DOHH2 (cell line): ENCODE data around the gene BCKDHA.

Experiments
- H3F3A ChIP-seq: fragments of 200-600 bp; sonication (generic), shearing (Covaris generic); 2 replicates; pipeline ENCODE4 v1.6.0; 2016; ENCODE audit warnings: antibody characterized with exemption, mild to moderate bottlenecking; ENCODE audit not compliant: control insufficient read depth, insufficient read depth
- H3K27ac ChIP-seq: fragments of 200-600 bp; sonication (generic); 2 replicates; pipeline ENCODE4 v1.5.1; 2014; ENCODE audit warnings: low read depth, mild to moderate bottlenecking, low read length, moderate library complexity
- H3K27me3 ChIP-seq: fragments of 200-600 bp; sonication (generic); 2 replicates; pipeline ENCODE4 v1.6.1; 2014; ENCODE audit warnings: mild to moderate bottlenecking, low read length, mixed read lengths; ENCODE audit not compliant: control insufficient read depth
- H3K36me3 ChIP-seq: fragments of 200-600 bp; sonication (generic); 2 replicates; pipeline ENCODE4 v1.6.1; 2014; ENCODE audit warnings: mild to moderate bottlenecking, low read length, moderate library complexity, mixed read lengths; ENCODE audit not compliant: control insufficient read depth
- H3K4me1 ChIP-seq: fragments of 200-600 bp; sonication (generic); 2 replicates; pipeline ENCODE4 v1.6.1; 2014; ENCODE audit warnings: mild to moderate bottlenecking, low read length, mixed read lengths; ENCODE audit not compliant: control insufficient read depth
- H3K4me2 ChIP-seq: fragments of 200-600 bp; sonication (generic); 2 replicates; pipeline ENCODE4 v1.6.0; 2014; ENCODE audit warnings: mild to moderate bottlenecking, low read length, moderate library complexity
- H3K4me3 ChIP-seq: fragments of 200-600 bp; sonication (generic); 2 replicates; pipeline ENCODE4 v1.5.1; 2014; ENCODE audit warnings: mild to moderate bottlenecking, low read length, mixed read lengths
- H3K79me2 ChIP-seq: fragments of 200-600 bp; sonication (generic); 2 replicates; pipeline ENCODE4 v1.6.1; 2014; ENCODE audit warnings: mild to moderate bottlenecking, low read length, mixed read lengths; ENCODE audit not compliant: control insufficient read depth
- H3K9me2 ChIP-seq: fragments of 200-600 bp; sonication (generic); replicated peaks from 2 replicates; pipeline ENCODE4 v1.6.1; 2014; ENCODE audit warnings: mild to moderate bottlenecking, low read length, mixed read lengths; ENCODE audit not compliant: control insufficient read depth
- H3K9me3 ChIP-seq: fragments of 200-600 bp; sonication (generic); 2 replicates; pipeline ENCODE4 v1.6.1; 2014; ENCODE audit warnings: antibody characterized with exemption, low read length, mixed read lengths; ENCODE audit not compliant: control insufficient read depth, insufficient read depth
- H4K20me1 ChIP-seq: fragments of 200-600 bp; sonication (generic); 2 replicates; pipeline ENCODE4 v1.6.0; 2014; ENCODE audit warnings: low read depth, mild to moderate bottlenecking, antibody characterized with exemption, low read length, moderate library complexity; ENCODE audit not compliant: control insufficient read depth, insufficient read depth
- EZH2phosphoT487 ChIP-seq: fragments of 200-600 bp; sonication (generic); IDR thresholded peaks from 2 replicates; pipeline ENCODE4 v1.6.1; 2017; ENCODE audit warnings: borderline replicate concordance, mild to moderate bottlenecking, antibody characterized with exemption, low read length, moderate library complexity, mixed read lengths
- TF ChIP-seq, protein P1 (sequence below): fragments of 200-600 bp; sonication (generic); IDR thresholded peaks from one replicate; pipeline ENCODE4 v1.5.1; 2014; ENCODE audit warnings: antibody characterized with exemption, mild to moderate bottlenecking, low read depth, low read length; ENCODE audit not compliant: poor library complexity, severe bottlenecking

Gene BCKDHA

DNA sequence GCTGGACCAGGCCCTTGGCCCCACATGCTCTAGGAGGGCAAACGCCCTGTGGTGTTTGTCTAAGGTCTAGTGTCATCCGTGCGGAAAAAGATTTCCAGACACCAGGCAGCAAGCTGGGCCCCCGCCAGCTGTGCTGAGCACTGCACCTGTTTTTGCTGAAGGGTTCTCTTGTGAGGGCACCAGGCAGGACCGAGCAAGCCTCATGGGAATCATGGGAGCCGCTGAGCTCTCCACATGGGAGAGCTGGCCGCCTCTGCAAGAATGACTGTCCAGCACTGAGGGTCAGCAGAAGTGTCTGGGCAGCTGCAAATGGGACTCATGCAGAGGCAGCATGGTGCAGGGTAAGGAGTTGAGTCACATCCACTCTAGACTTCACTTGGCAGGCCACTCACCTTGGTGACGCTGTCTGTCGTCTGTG lies 17.5 kb downstream of the BCKDHA start:
- no peaks in the 10 kb centered on the region for H3K4me1 ChIP-seq
- H3F3A ChIP-seq = no peaks in the 10 kb centered on the region
- H3K27ac ChIP-seq = no peak overlapping the region
- H3K4me3 ChIP-seq = no peak overlapping the region
- no peaks in the 10 kb centered on the region for H3K79me2 ChIP-seq
- no peaks in the 10 kb centered on the region for H3K27me3 ChIP-seq
- no peaks in the 10 kb centered on the region for H3K9me2 ChIP-seq
- peaks cover 8% of the 10 kb centered on the region; the same call in 1 of the 2 replicates for H3K36me3 ChIP-seq
- no peaks in the 10 kb centered on the region for H4K20me1 ChIP-seq
- TF ChIP-seq, protein P1, sequence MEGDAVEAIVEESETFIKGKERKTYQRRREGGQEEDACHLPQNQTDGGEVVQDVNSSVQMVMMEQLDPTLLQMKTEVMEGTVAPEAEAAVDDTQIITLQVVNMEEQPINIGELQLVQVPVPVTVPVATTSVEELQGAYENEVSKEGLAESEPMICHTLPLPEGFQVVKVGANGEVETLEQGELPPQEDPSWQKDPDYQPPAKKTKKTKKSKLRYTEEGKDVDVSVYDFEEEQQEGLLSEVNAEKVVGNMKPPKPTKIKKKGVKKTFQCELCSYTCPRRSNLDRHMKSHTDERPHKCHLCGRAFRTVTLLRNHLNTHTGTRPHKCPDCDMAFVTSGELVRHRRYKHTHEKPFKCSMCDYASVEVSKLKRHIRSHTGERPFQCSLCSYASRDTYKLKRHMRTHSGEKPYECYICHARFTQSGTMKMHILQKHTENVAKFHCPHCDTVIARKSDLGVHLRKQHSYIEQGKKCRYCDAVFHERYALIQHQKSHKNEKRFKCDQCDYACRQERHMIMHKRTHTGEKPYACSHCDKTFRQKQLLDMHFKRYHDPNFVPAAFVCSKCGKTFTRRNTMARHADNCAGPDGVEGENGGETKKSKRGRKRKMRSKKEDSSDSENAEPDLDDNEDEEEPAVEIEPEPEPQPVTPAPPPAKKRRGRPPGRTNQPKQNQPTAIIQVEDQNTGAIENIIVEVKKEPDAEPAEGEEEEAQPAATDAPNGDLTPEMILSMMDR = no peak
- no peak for TF ChIP-seq EZH2phosphoT487
- H3K9me3 ChIP-seq = no peaks in the 10 kb centered on the region
- H3K4me2 ChIP-seq = no peak overlapping the region

DNA sequence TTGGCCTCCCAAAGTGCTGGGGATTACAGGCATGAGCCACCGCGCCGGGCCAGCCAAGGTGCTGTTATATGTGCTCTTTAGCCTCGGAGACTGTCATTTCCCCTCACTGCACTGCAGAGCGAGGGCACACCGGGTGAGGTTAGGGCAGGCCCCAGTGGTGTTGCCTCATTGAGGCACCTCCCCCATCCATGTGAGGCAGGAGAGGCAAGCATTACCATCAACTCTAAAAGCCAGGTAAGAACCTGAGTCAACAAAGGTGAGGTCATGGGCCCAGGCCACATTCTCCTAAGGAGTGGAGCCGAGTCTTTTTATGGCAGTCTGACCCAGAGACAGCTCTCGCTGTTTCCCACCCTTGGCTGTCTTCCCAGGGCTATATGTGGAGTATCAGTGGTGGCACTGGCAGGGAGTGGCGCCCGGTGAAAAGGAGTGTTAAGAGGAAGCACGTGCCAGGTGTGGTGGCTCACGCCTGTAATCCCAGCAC lies 18.6 kb downstream of the BCKDHA start:
- Histone ChIP-seq H3F3A (no peaks in the 10 kb centered on the region), H3K9me3 (no peaks in the 10 kb centered on the region), H3K4me2 (no peak overlapping the region), H3K4me1 (no peaks in the 10 kb centered on the region), H3K4me3 (no peak overlapping the region), H4K20me1 (no peaks in the 10 kb centered on the region), H3K27ac (no peak overlapping the region), H3K36me3 (peaks cover 8% of the 10 kb centered on the region; the same call in 1 of the 2 replicates), H3K79me2 (no peaks in the 10 kb centered on the region), H3K9me2 (no peaks in the 10 kb centered on the region), H3K27me3 (no peaks in the 10 kb centered on the region)
- TF ChIP-seq, protein P1 = no peak
- no peak for TF ChIP-seq EZH2phosphoT487

DNA sequence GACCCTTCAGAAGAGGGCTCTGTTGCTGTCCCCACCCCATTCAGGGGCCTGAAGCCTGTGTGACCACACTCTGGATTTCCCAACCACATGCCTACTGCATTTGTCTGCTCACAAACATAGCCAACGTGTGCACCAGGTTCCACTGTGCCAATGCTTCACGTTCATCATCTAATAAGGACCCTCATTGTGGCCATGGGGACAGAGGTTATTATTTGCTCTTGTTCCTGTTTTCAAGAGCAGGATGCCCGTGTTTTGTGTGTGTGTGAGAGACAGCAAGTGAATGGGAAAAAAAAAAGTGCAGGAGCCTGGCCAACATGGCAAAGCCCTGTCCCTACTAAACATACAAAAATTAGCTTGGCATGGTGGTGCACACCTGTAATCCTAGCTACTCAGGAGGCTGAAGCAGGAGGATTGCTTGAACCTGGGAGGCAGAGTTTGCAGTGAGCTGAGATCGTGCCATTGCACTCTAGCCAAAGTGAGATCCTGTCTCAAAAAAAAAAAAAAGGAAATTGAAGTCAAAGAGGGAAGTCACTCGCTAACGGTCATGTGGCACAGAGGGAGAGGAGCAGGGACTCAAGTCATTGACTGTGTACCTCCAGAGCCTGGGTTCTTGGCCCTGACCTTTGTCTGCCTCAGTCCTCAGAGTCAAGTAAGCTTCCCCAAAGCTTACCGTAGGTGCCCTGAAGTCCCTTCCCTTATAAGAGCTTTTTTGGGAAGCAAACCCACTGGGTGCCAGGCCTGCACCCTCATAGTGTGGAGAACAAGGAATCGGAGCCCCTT lies 22.7 kb downstream of the BCKDHA start:
- H3F3A ChIP-seq = no peaks in the 10 kb centered on the region
- H3K4me1 ChIP-seq = no peaks in the 10 kb centered on the region
- H3K4me2 ChIP-seq = no peak overlapping the region
- H4K20me1 ChIP-seq = no peaks in the 10 kb centered on the region
- no peaks in the 10 kb centered on the region for H3K79me2 ChIP-seq
- no peaks in the 10 kb centered on the region for H3K9me2 ChIP-seq
- TF ChIP-seq EZH2phosphoT487 = no peak
- TF ChIP-seq, protein P1 = no peak
- no peaks in the 10 kb centered on the region for H3K27me3 ChIP-seq
- H3K27ac ChIP-seq = no peak overlapping the region
- no peak overlapping the region for H3K4me3 ChIP-seq
- no peaks in the 10 kb centered on the region for H3K9me3 ChIP-seq
- H3K36me3 ChIP-seq = peaks cover 13% of the 10 kb centered on the region; the same call in 1 of the 2 replicates
